GM19397 (cell line): ENCODE results near the gene CST6.

Experiments
- ATAC-seq: cut with Tn5 transposase; IDR thresholded peaks from one replicate; pipeline ENCODE4 v1.9.1; 2021; ENCODE audit warnings: mild to moderate bottlenecking, moderate library complexity; ENCODE audit not compliant: unreplicated experiment

The CST6 gene

DNA sequence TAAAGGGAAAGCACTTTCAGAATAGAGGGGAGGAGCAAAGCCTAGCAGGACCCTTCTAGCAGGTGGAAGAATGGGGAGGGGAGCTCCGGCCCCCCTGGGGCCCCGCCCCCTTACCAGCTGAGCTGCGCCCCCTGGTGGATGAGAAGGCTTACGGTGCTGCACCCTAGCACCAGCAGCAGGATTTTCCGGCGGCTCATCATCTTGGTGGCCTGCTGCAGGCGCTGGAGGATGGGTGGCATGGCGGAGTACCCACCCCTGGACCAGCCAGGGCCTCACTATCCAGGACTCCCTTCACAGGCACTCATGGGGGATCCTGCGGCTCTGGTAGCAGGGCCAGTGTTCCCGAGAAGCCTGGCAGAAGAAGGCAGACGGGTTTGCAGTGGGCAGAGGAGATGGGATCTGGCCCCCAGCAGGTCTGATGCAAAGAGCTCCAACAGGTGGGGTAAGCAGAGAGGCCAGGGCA, 33.4 kb downstream of the CST6 start:
- ATAC-seq: peak; percentile 49

DNA sequence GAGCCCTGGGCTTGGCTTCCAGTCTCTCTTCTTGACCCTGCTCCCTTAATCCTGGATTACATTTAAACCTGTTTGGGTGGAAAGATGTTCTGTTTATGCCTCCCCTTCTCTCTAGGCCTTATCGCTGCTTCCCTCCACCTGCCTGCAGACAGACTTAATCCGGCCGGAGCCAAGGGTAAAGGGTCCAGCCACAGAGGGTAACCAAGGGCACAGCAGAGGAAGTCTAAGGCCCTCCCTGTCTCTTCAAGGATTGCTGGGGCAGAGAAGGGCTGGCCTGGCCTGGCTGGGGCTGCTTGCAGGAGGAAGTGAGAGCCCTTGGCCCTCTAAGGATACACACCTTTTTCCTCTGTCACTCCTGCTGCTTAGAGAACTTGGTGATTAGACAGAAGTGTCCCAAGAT, 35.1 kb downstream of the CST6 start:
- no peak for ATAC-seq

GRCh38 chr11:66047541-66048365, 35.9 kb downstream of the CST6 start:
- no peak for ATAC-seq

GRCh38 chr11:66048547-66049323, 36.9 kb downstream of the CST6 start, which contains the start of gene GAL3ST3:
GAL3ST3 (minus strand) TSS chr11:66049161; CDS start chr11:66045415, 3,746 bp downstream.
- no peak for ATAC-seq

GRCh38 chr11:66050581-66051231, 38.9 kb downstream of the CST6 start:
- ATAC-seq: no peak

GRCh38 chr11:66051371-66051765, 39.6 kb downstream of the CST6 start:
- no peak for ATAC-seq

GRCh38 chr11:66051766-66052663, 40.2 kb downstream of the CST6 start, which contains the start of gene SF3B2:
SF3B2 (plus strand) TSS chr11:66052364; CDS start chr11:66052385, 21 bp downstream.
- ATAC-seq: peak; percentile 93

- ATAC-seq: no peak
Measured at GRCh38 chr11:66052664-66052982, 40.8 kb downstream of the CST6 start.

- no peak for ATAC-seq
Measured at GRCh38 chr11:66055021-66055420, 43.2 kb downstream of the CST6 start.

DNA sequence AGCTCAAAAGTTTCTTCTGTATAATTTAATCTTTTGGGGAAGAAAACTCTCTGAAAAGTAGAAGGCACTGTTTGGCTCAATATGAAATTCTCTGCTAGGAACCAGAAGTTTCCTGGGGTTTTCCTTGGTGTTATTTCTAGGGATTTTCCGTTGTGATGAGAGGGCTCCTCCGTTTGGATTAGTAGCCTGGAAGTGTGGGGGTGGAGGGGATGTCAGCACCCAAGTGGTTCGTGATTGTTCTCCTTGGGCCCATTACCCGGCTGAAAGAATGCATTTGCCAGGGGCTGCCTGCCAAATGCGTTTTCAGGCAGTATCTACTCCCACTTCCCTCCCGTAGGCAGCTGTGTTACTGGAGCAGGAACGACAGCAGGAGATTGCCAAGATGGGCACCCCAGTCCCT, 44.7 kb downstream of the CST6 start:
- no peak for ATAC-seq

GRCh38 chr11:66059966-66060680, 48.3 kb downstream of the CST6 start:
- no peak for ATAC-seq

DNA sequence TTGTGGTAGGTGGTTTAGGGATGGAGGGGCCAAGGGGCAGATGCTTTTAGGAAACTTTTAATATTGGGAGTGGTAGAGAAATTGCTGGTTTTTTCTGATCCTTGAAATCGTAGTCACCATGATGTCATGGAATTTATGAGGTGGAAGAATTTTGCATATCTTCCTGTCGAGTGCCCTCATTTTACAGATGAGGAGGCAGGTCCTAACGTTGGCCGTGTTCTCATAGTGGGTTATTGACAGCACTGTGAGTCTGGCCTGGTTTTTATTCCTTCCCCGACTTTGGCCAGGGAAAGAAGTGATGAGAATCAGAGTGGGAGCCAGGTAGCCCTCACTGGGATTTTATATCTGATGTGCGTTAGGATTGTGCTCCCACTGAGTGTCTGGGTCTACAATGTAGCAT, 49.5 kb downstream of the CST6 start:
- ATAC-seq: no peak

GRCh38 chr11:66062408-66062807, 50.6 kb downstream of the CST6 start:
- ATAC-seq: no peak
